A549 (cell line): ENCODE data around the gene HLA-DOB. TPM values are rescaled to one million over a fixed set of nuclear protein-coding genes. Genes with fewer than 3 reads are reported as not detected.

Experiments
- ATAC-seq, 2 experiments: fragments of 200-7000 bp in 1 of 2; fragments of >200 bp in 1 of 2; cut with Nextera tagmentation in 1 of 2; cut with Tn5 transposase in 1 of 2; 3 replicates each; pipeline versions ENCODE4 v1.8.0 to v1.9.1; 2018 to 2020; ENCODE audit warnings: mild to moderate bottlenecking in 1 of 2, moderate library complexity in 1 of 2
- CTCF ChIA-PET: fragments of 300-600 bp; sonication (Branson Sonifier 250); formaldehyde crosslinking; extraction: SDS; loops from one replicate; lab custom pipeline; 2021; ENCODE audit warnings: antibody characterized with exemption, inconsistent platforms; lab: Yijun Ruan, JAX
- POLR2A ChIA-PET: fragments of 350-600 bp; formaldehyde crosslinking; extraction: SDS; loops from one replicate; lab custom pipeline; 2021; ENCODE audit warnings: antibody characterized with exemption, inconsistent platforms; lab: Yijun Ruan, JAX
- DNase-seq, 2 experiments: peaks; one replicate each; pipeline versions ENCODE4 v3.0.0 to v3.0.0-alpha.2; 2011 to 2016; ENCODE audit warnings: low read depth in 1 of 2, low spot score in 1 of 2
- FAIRE-seq: peaks from 2 replicates; lab custom pipeline; 2011; peaks lifted over from hg19 to GRCh38; lab: Jason Lieb, UNC
- H3K27ac ChIP-seq, 2 experiments: fragments of >200 bp; sonication (Bioruptor Twin); formaldehyde crosslinking; 3 replicates each; pipeline ENCODE4 v1.5.1; 2016 to 2017
- H3K4me1 ChIP-seq: fragments of >200 bp; sonication (Bioruptor Twin); formaldehyde crosslinking; 3 replicates; pipeline ENCODE4 v1.6.1; 2016
- H3K4me2 ChIP-seq: fragments of >200 bp; sonication (Bioruptor Twin); formaldehyde crosslinking; 3 replicates; pipeline ENCODE4 v1.6.1; 2016
- H3K4me3 ChIP-seq: fragments of >200 bp; sonication (Bioruptor Twin); formaldehyde crosslinking; 3 replicates; pipeline ENCODE4 v1.5.1; 2016
- H3K9me3 ChIP-seq: fragments of >200 bp; sonication (Bioruptor Twin); formaldehyde crosslinking; 3 replicates; pipeline ENCODE4 v1.6.1; 2016
- EHF ChIP-seq: fragments of 250-450 bp; sonication (Bioruptor Pico); IDR thresholded peaks from 2 replicates; pipeline ENCODE4 v1.5.0; 2020; ENCODE audit warnings: mild to moderate bottlenecking
- EHMT2 ChIP-seq: fragments of 200-600 bp; sonication (generic); IDR thresholded peaks from 2 replicates; pipeline ENCODE4 v1.6.1; 2016; ENCODE audit warnings: antibody characterized with exemption, low read depth, mild to moderate bottlenecking, moderate library complexity
- EP300 ChIP-seq, 2 experiments: fragments of >200 bp; sonication (Bioruptor Twin); formaldehyde crosslinking; IDR thresholded peaks; 2 replicates in 1 of 2; 3 replicates in 1 of 2; pipeline ENCODE4 v1.6.1; 2016 to 2017
- FOSL2 ChIP-seq, 2 experiments: fragments of 450-650 bp in 1 of 2; fragments of >200 bp in 1 of 2; sonication (Bioruptor Twin) in 1 of 2; formaldehyde crosslinking; IDR thresholded peaks; 2 replicates each; pipeline versions ENCODE4 v1.5.0 to v1.6.1; 2016 to 2020; ENCODE audit warnings: mild to moderate bottlenecking in 1 of 2, moderate library complexity in 1 of 2
- HOXB13 ChIP-seq: fragments of 250-450 bp; sonication (Bioruptor Pico); IDR thresholded peaks from 2 replicates; pipeline ENCODE4 v1.5.0; 2020; ENCODE audit warnings: low read depth, mild to moderate bottlenecking, moderate library complexity
- JUN ChIP-seq, 2 experiments: fragments of >200 bp; sonication (Bioruptor Twin); formaldehyde crosslinking; IDR thresholded peaks; 2 replicates in 1 of 2; 3 replicates in 1 of 2; pipeline ENCODE4 v1.6.1; 2016 to 2017
- KDM1A ChIP-seq: fragments of 200-600 bp; sonication (generic); IDR thresholded peaks from 2 replicates; pipeline ENCODE4 v1.6.1; 2016; ENCODE audit warnings: low read depth, mild to moderate bottlenecking
- KDM5A ChIP-seq: fragments of 200-600 bp; sonication (generic); IDR thresholded peaks from 2 replicates; pipeline ENCODE4 v1.6.1; 2016; ENCODE audit warnings: antibody characterized with exemption, mild to moderate bottlenecking
- MAZ ChIP-seq: fragments of 150-350 bp; IDR thresholded peaks from 2 replicates; pipeline ENCODE4 v1.6.1; 2014; ENCODE audit warnings: antibody characterized with exemption, low read depth, low read length, borderline replicate concordance
- RARB ChIP-seq: fragments of 250-450 bp; sonication (Bioruptor Pico); IDR thresholded peaks from 2 replicates; pipeline ENCODE4 v1.8.0; 2021; ENCODE audit warnings: mild to moderate bottlenecking, moderate library complexity
- ZNF302 ChIP-seq: fragments of 250-450 bp; sonication (Bioruptor Pico); IDR thresholded peaks from 2 replicates; pipeline ENCODE4 v1.9.0; 2021; ENCODE audit warnings: inconsistent platforms, mild to moderate bottlenecking, moderate library complexity
- WGBS: methylation state at CpG from one replicate; pipeline ENCODE4 v1.1.6; 2017; ENCODE audit errors: missing lambda C conversion rate; 5-methylcytosine and 5-hydroxymethylcytosine counted together
- polyA plus RNA-seq, 4 experiments: library from polyadenylated mRNA; depleted of rRNA in 3 of 4; stranded (reverse); fragments of >200 nt; fragmentation: RNase III in 1 of 4; extraction: RNeasy Plus Mini Kit Qiagen cat#74134 plus additional on column Dnase treatment in 1 of 4; gene quantifications; 2 replicates in 3 of 4; 3 replicates in 1 of 4; pipeline ENCODE4 v1.2.3, GENCODE V29; 2011 to 2017
- TF ChIP-seq, protein P1 (sequence below): fragments of 450-650 bp; IDR thresholded peaks from 2 replicates; pipeline ENCODE4 v1.6.1; 2014; ENCODE audit warnings: antibody characterized with exemption
- TF ChIP-seq, protein P2 (sequence below): fragments of 250-450 bp; sonication (Bioruptor Pico); IDR thresholded peaks from 2 replicates; pipeline ENCODE4 v1.5.0; 2020; ENCODE audit warnings: low read depth, mild to moderate bottlenecking, moderate library complexity
- TF ChIP-seq, protein P3 (sequence below): fragments of 200-600 bp; sonication (generic); IDR thresholded peaks from 2 replicates; pipeline ENCODE4 v1.6.1; 2016; ENCODE audit warnings: antibody characterized with exemption, mild to moderate bottlenecking, moderate library complexity

HLA-DOB gene
- polyA plus RNA-seq, 2 of the 4 experiments (the other 2 are of a cell fraction): 0.08 to 0.10 TPM

DNA sequence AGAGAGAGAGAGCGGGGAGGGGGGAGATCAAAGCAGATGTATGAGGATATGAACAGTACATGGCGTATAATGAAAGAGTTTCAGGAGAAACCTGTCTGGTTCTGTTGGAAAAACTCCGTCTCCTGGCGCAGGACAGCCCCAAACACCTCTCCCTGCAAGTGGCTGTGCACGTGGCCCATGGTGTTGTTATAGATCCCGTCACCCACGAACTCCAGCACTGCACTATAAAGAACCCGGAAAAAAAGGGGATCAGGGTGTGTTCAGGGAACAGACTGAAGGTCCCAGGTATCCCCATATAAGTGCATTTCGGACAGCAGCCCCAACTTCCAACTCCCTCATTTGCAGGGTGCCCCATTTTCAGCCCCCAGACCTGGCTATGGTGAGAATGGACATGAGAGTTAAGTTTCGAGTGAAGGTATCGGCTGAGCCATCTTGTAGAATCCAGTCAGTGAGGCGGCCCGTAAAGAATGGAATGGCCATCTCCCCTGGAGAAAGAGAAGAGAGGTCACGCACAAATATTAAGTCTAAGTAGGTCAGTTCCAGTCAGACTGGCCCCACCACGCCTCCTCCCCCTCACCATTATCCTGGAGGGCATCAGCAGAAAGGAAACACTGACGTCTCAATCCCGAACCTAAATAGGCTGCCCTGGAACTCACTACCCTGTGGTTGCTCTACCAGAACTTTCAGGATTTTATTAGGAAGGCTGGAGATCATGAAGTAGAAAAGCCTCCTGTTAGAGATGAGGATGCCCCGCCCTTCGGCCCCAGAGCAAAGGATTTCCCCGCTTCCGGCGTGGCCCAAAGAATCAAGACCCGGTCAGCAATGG, 35.4 kb upstream of the HLA-DOB start:
- CTCF ChIA-PET: interaction anchor here (0.9 to 9.4 kb wide), 6 partner anchors 11 to 133 kb away, joined by 3 to 225 read pairs (median 15); partner anchors contain the start of genes PSMB8 and TAP2
- POLR2A ChIA-PET: interaction anchor here (1.4 to 2.5 kb wide), 2 partner anchors 13 to 89 kb away, joined by 4 to 30 read pairs; partner anchors contain the start of genes HLA-DMB and TAP2
- Histone ChIP-seq H3K27ac (peak overlapping the region; percentile 95 to 96), H3K4me2 (peak overlapping the region; percentile 92), H3K9me3 (no peaks in the 10 kb centered on the region), H3K4me1 (peaks cover 9% of the 10 kb centered on the region; the same call in 2 of the 3 replicates), H3K4me3 (peak overlapping the region; percentile 61)
- ATAC-seq (no peak), FAIRE-seq (no peak), DNase-seq (no peak)
- TF ChIP-seq JUN (IDR thresholded peaks at IDR 0.05): no peak
- TF ChIP-seq, protein P1, sequence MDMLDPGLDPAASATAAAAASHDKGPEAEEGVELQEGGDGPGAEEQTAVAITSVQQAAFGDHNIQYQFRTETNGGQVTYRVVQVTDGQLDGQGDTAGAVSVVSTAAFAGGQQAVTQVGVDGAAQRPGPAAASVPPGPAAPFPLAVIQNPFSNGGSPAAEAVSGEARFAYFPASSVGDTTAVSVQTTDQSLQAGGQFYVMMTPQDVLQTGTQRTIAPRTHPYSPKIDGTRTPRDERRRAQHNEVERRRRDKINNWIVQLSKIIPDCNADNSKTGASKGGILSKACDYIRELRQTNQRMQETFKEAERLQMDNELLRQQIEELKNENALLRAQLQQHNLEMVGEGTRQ: no peak
- TF ChIP-seq HOXB13 (CRISPR knock-in tag): no peak
- TF ChIP-seq EHF (CRISPR knock-in tag): no peak
- TF ChIP-seq KDM1A: no peak
- no peak for TF ChIP-seq FOSL2 (IDR thresholded peaks at IDR 0.05)
- no peak for TF ChIP-seq FOSL2 (CRISPR knock-in tag; IDR thresholded peaks at IDR 0.05)
- 67% methylated on average over 23 of the region's 23 CpGs for WGBS

DNA sequence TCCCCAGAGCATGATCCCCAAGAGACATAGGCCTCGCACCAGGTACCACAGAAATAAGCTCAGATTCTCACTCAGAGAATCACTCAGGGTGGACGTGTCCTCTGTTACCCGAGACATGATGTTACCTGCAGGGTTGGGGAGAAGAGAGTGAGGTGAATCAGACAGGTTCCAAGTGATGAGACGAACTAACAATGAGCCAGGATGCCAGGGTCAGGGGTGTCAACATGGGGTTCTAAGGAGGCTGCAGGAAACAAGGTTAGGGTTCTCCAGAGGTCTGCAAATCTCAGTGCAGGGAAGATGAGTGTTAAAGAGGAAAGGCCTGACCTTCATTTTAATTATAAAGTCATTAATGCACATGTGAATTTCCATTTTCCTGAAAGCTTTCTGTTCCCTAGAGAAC, 34.2 kb upstream of the HLA-DOB start:
- no peak for DNase-seq
- no peak for ATAC-seq
- WGBS: 74% methylated on average over 4 of the region's 4 CpGs
- ChIA-PET CTCF (interaction anchor here (0.9 to 1.9 kb wide), 8 partner anchors 8 to 134 kb away, joined by 3 to 25 read pairs (median 4); partner anchors contain the start of gene TAP2), POLR2A (no interaction called here)
- no peak for FAIRE-seq
- H3K4me3 ChIP-seq: no peak overlapping the region
- no peak overlapping the region for H3K4me2 ChIP-seq
- peaks cover 9% of the 10 kb centered on the region; the same call in 2 of the 3 replicates for H3K4me1 ChIP-seq
- no peaks in the 10 kb centered on the region for H3K9me3 ChIP-seq
- H3K27ac ChIP-seq: no peak overlapping the region
- no peak for TF ChIP-seq MAZ

DNA sequence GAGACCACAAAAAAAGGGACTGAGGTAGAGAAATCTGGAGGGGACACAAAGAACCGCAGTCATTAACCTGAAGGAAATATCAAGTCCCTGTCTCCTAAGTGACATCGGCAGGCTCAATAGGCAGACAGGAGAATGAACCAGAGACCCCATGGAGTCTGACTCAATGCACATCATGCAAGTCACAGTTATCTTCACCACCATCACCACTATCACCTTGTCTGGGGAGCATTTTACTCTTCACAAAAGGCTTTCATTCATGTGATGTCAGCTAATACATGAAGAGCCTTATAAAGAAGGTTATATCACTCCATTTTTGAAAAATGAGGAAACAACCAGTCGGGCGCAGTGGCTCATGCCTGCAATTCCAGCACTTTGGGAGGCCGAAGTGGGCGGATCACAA, 32.3 kb upstream of the HLA-DOB start:
- Histone ChIP-seq H3K4me1 (peaks cover 5% of the 10 kb centered on the region; the same call in 2 of the 3 replicates), H3K27ac (no peak overlapping the region), H3K4me3 (no peak overlapping the region), H3K4me2 (no peak overlapping the region), H3K9me3 (no peaks in the 10 kb centered on the region)
- FAIRE-seq: no peak
- ATAC-seq: no peak
- ChIA-PET CTCF (interaction anchor here (0.6 to 1.5 kb wide), 2 partner anchors 10 to 1312 kb away, joined by 4 to 12 read pairs; partner anchors contain the start of gene TAP2), POLR2A (no interaction called here)
- TF ChIP-seq RARB (CRISPR knock-in tag): no peak
- TF ChIP-seq JUN (IDR thresholded peaks at IDR 0.05): no peak
- no peak for TF ChIP-seq EHMT2
- TF ChIP-seq, protein P2, sequence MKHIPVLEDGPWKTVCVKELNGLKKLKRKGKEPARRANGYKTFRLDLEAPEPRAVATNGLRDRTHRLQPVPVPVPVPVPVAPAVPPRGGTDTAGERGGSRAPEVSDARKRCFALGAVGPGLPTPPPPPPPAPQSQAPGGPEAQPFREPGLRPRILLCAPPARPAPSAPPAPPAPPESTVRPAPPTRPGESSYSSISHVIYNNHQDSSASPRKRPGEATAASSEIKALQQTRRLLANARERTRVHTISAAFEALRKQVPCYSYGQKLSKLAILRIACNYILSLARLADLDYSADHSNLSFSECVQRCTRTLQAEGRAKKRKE (CRISPR knock-in tag): no peak
- TF ChIP-seq KDM5A: no peak
- no peak for TF ChIP-seq KDM1A
- TF ChIP-seq EP300 (IDR thresholded peaks at IDR 0.05): no peak
- no peak for TF ChIP-seq ZNF302
- TF ChIP-seq, protein P3, sequence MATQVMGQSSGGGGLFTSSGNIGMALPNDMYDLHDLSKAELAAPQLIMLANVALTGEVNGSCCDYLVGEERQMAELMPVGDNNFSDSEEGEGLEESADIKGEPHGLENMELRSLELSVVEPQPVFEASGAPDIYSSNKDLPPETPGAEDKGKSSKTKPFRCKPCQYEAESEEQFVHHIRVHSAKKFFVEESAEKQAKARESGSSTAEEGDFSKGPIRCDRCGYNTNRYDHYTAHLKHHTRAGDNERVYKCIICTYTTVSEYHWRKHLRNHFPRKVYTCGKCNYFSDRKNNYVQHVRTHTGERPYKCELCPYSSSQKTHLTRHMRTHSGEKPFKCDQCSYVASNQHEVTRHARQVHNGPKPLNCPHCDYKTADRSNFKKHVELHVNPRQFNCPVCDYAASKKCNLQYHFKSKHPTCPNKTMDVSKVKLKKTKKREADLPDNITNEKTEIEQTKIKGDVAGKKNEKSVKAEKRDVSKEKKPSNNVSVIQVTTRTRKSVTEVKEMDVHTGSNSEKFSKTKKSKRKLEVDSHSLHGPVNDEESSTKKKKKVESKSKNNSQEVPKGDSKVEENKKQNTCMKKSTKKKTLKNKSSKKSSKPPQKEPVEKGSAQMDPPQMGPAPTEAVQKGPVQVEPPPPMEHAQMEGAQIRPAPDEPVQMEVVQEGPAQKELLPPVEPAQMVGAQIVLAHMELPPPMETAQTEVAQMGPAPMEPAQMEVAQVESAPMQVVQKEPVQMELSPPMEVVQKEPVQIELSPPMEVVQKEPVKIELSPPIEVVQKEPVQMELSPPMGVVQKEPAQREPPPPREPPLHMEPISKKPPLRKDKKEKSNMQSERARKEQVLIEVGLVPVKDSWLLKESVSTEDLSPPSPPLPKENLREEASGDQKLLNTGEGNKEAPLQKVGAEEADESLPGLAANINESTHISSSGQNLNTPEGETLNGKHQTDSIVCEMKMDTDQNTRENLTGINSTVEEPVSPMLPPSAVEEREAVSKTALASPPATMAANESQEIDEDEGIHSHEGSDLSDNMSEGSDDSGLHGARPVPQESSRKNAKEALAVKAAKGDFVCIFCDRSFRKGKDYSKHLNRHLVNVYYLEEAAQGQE: no peak
- 78% methylated on average over 6 of the region's 6 CpGs for WGBS
- DNase-seq: no peak
